ENCODE data around the gene MARCHF10. TPM values are rescaled to one million over a fixed set of nuclear protein-coding genes. Genes with fewer than 3 reads are reported as not detected.

MARCHF10 gene
- total RNA-seq, 1 experiment from 2014 or later = not detected

DNA sequence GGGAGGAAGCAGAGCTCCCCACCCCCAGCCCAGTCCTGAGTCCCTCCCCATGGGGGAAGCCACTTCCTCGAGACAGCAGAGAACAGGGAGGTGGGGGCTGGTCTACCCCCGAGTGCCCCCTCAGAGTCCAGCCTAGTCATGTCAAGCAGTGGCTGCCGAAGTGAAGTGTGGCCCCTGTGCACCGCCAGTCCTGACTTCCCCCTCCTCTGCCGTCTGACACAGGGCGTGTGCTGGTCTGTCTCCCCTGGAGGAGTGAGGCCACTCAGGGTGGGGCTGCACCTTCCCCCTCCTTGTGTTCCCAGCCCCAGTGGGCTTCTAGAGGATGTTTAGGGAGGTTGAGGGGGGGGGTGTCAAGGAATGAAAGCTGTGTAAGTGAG is 133.8 kb downstream of the MARCHF10 start:
- BruUV-seq (replicated peaks) = no TSS peak
- TF ChIP-seq, protein P1, sequence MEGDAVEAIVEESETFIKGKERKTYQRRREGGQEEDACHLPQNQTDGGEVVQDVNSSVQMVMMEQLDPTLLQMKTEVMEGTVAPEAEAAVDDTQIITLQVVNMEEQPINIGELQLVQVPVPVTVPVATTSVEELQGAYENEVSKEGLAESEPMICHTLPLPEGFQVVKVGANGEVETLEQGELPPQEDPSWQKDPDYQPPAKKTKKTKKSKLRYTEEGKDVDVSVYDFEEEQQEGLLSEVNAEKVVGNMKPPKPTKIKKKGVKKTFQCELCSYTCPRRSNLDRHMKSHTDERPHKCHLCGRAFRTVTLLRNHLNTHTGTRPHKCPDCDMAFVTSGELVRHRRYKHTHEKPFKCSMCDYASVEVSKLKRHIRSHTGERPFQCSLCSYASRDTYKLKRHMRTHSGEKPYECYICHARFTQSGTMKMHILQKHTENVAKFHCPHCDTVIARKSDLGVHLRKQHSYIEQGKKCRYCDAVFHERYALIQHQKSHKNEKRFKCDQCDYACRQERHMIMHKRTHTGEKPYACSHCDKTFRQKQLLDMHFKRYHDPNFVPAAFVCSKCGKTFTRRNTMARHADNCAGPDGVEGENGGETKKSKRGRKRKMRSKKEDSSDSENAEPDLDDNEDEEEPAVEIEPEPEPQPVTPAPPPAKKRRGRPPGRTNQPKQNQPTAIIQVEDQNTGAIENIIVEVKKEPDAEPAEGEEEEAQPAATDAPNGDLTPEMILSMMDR (IDR thresholded peaks at IDR 0.05; ENCODE audit: unreplicated experiment) = no peak
- ChIA-PET POLR2A (no interaction called here), CTCF (interaction anchor here (0.6 to 4.2 kb wide), 3 partner anchors 8 to 733 kb away, joined by 3 to 63 read pairs (median 8); no protein-coding TSS in a partner anchor)
- H3K4me3 Mint-ChIP-seq (ENCODE audit: unreplicated experiment) = no peak overlapping the region
- H3K36me3 Mint-ChIP-seq (ENCODE audit: insufficient read depth, unreplicated experiment) = peaks cover 6% of the 10 kb centered on the region
- no peak for DNase-seq (ENCODE audit: unreplicated experiment)
- no peak overlapping the region for H3K27ac Mint-ChIP-seq (ENCODE audit: low read depth, unreplicated experiment)
- no peaks in the 10 kb centered on the region for H3K27me3 Mint-ChIP-seq (ENCODE audit: insufficient read depth, unreplicated experiment)
- no peaks in the 10 kb centered on the region for H3K9me3 Mint-ChIP-seq (ENCODE audit: unreplicated experiment)
- peaks cover 19% of the 10 kb centered on the region for H3K4me1 Mint-ChIP-seq (ENCODE audit: insufficient read depth, unreplicated experiment)
- intact Hi-C loops (cut with micrococcal nuclease) = loop anchor here (5.0 to 10.0 kb wide), 2 partner anchors 940 to 1163 kb away; no protein-coding TSS in a partner anchor

GRCh38 chr17:62673614-62674362 is 134.3 kb downstream of the MARCHF10 start:
- intact Hi-C loops (cut with micrococcal nuclease) = loop anchor here (5.0 to 10.0 kb wide), 2 partner anchors 941 to 1164 kb away; no protein-coding TSS in a partner anchor
- POLR2A ChIA-PET = no interaction called here
- CTCF ChIA-PET = interaction anchor here (0.6 to 4.2 kb wide), 11 partner anchors 9 to 802 kb away, joined by 3 to 63 read pairs (median 3); no protein-coding TSS in a partner anchor
- Mint-ChIP-seq H3K4me3 (ENCODE audit: unreplicated experiment) (no peak overlapping the region), H3K27me3 (ENCODE audit: insufficient read depth, unreplicated experiment) (no peaks in the 10 kb centered on the region), H3K27ac (ENCODE audit: low read depth, unreplicated experiment) (no peak overlapping the region), H3K36me3 (ENCODE audit: insufficient read depth, unreplicated experiment) (peaks cover 6% of the 10 kb centered on the region), H3K4me1 (ENCODE audit: insufficient read depth, unreplicated experiment) (peaks cover 21% of the 10 kb centered on the region), H3K9me3 (ENCODE audit: unreplicated experiment) (no peaks in the 10 kb centered on the region)
- no TSS peak for BruUV-seq (replicated peaks)
- DNase-seq (ENCODE audit: unreplicated experiment) = no peak
- TF ChIP-seq, protein P1 (IDR thresholded peaks at IDR 0.05; ENCODE audit: unreplicated experiment) = no peak

DNA sequence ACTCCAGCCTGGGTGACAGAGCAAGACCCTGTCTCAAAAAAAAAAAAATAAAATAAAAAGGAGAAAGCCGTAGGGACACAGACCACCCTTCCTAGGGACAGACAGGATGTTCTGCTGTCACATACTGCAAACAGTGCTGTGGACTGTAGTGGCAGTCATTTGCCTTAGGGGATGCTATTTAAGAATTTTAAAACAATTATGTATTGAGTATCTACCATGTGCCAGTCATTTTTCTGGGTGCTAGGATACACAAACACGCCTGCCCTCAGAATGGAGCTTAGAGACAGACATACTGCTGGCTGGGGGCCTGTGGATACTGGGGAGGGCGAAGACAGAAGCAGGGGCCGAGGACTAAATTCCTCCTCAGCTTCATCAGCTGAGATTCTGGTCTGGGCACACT is 135.2 kb downstream of the MARCHF10 start:
- DNase-seq (ENCODE audit: unreplicated experiment) = no peak
- intact Hi-C loops (cut with micrococcal nuclease) = loop anchor here (1.0 to 10.0 kb wide), 4 partner anchors 295 to 1164 kb away; no protein-coding TSS in a partner anchor
- TF ChIP-seq, protein P1 (IDR thresholded peaks at IDR 0.05; ENCODE audit: unreplicated experiment) = no peak
- no TSS peak for BruUV-seq (replicated peaks)
- Mint-ChIP-seq H3K4me1 (ENCODE audit: insufficient read depth, unreplicated experiment) (peaks cover 28% of the 10 kb centered on the region), H3K4me3 (ENCODE audit: unreplicated experiment) (no peak overlapping the region), H3K27ac (ENCODE audit: low read depth, unreplicated experiment) (no peak overlapping the region), H3K27me3 (ENCODE audit: insufficient read depth, unreplicated experiment) (no peaks in the 10 kb centered on the region), H3K36me3 (ENCODE audit: insufficient read depth, unreplicated experiment) (peaks cover 6% of the 10 kb centered on the region), H3K9me3 (ENCODE audit: unreplicated experiment) (no peaks in the 10 kb centered on the region)
- CTCF ChIA-PET = interaction anchor here (0.6 to 4.2 kb wide), 23 partner anchors 8 to 802 kb away, joined by 3 to 63 read pairs (median 3); no protein-coding TSS in a partner anchor
- POLR2A ChIA-PET = interaction anchor here (0.6 to 1.9 kb wide), 4 partner anchors 8 to 733 kb away, joined by 3 to 11 read pairs (median 4); no protein-coding TSS in a partner anchor

- TF ChIP-seq, protein P1 (IDR thresholded peaks at IDR 0.05; ENCODE audit: unreplicated experiment) = no peak
- intact Hi-C loops (cut with micrococcal nuclease) = loop anchor here (5.0 to 10.0 kb wide), 2 partner anchors 943 to 1166 kb away; no protein-coding TSS in a partner anchor
- Mint-ChIP-seq H3K27ac (ENCODE audit: low read depth, unreplicated experiment) (peak overlapping the region; percentile 89), H3K4me1 (ENCODE audit: insufficient read depth, unreplicated experiment) (peaks cover 28% of the 10 kb centered on the region), H3K4me3 (ENCODE audit: unreplicated experiment) (peak overlapping the region; percentile 63), H3K36me3 (ENCODE audit: insufficient read depth, unreplicated experiment) (peaks cover 6% of the 10 kb centered on the region), H3K27me3 (ENCODE audit: insufficient read depth, unreplicated experiment) (no peaks in the 10 kb centered on the region), H3K9me3 (ENCODE audit: unreplicated experiment) (no peaks in the 10 kb centered on the region)
- BruUV-seq (replicated peaks) = no TSS peak
- peak; percentile 85 for DNase-seq (ENCODE audit: unreplicated experiment)
- ChIA-PET POLR2A (interaction anchor here (0.6 to 1.9 kb wide), 7 partner anchors 9 to 752 kb away, joined by 3 to 11 read pairs (median 4); partner anchors contain the start of gene TANC2), CTCF (interaction anchor here (0.6 to 4.2 kb wide), 33 partner anchors 10 to 941 kb away, joined by 3 to 63 read pairs (median 3); no protein-coding TSS in a partner anchor)
These were observed 136.6 kb downstream of the MARCHF10 start for GRCh38 chr17:62671553-62671952.
